Naive thymus-derived CD4-positive, alpha-beta T cell (primary cell): Measurements from ENCODE around the gene COG5. TPM values are rescaled to one million over a fixed set of nuclear protein-coding genes. Genes with fewer than 3 reads are reported as not detected.

Experiments used
- ATAC-seq: fragments of 150-1000 bp; cut with Tn5 transposase; 2 replicates; pipeline ENCODE4 v1.10.0; 2021; ENCODE audit warnings: mild to moderate bottlenecking, moderate library complexity
- CTCF ChIA-PET: fragments of 350-600 bp; sonication (Branson Sonifier 250); formaldehyde crosslinking; loops from one replicate; lab custom pipeline; 2021; ENCODE audit warnings: antibody characterized with exemption; lab: Charles Lee
- POLR2A ChIA-PET: fragments of 350-600 bp; sonication (Branson Sonifier 250); formaldehyde crosslinking; loops from one replicate; lab custom pipeline; 2021; ENCODE audit warnings: antibody characterized with exemption, inconsistent platforms; lab: Charles Lee
- DNase-seq, 9 donors: peaks; one replicate each; pipeline versions ENCODE4 v3.0.0 to v3.0.0-alpha.2; 2020 to 2022; ENCODE audit warnings: mixed read lengths in 1 of 9
- H3K27ac ChIP-seq: one replicate; pipeline ENCODE4 v1.7.0; 2013; ENCODE audit warnings: mild to moderate bottlenecking, low read depth, low read length, moderate library complexity
- H3K27me3 ChIP-seq, 2 donors: one replicate each; pipeline ENCODE4 v1.7.0; 2013; ENCODE audit warnings: low read length in 2 of 2, mild to moderate bottlenecking in 2 of 2, moderate library complexity in 2 of 2; ENCODE audit not compliant: control insufficient read depth in 2 of 2, insufficient read depth in 2 of 2
- H3K36me3 ChIP-seq, 3 experiments: 1 replicate in 2 of 3; 2 replicates in 1 of 3; pipeline ENCODE4 v1.7.0; 2013; ENCODE audit warnings: low read length in 3 of 3, mild to moderate bottlenecking in 3 of 3, moderate library complexity in 1 of 3; ENCODE audit not compliant: insufficient read depth in 3 of 3, control insufficient read depth in 2 of 3
- H3K4me1 ChIP-seq, 2 donors: one replicate each; pipeline ENCODE4 v1.7.0; 2013; ENCODE audit warnings: low read length in 2 of 2, mild to moderate bottlenecking in 2 of 2, moderate library complexity in 1 of 2; ENCODE audit not compliant: control insufficient read depth in 2 of 2, insufficient read depth in 2 of 2
- H3K4me3 ChIP-seq: 2 replicates; pipeline ENCODE4 v1.7.0; 2013; ENCODE audit warnings: mild to moderate bottlenecking, low read length
- H3K9me3 ChIP-seq, 3 experiments: 1 replicate in 2 of 3; 2 replicates in 1 of 3; pipeline ENCODE4 v1.7.0; 2013; ENCODE audit warnings: low read length in 3 of 3; ENCODE audit not compliant: control insufficient read depth in 2 of 3
- H3K27ac Mint-ChIP-seq, 9 donors: one replicate each; pipeline ENCODE4 v1.8.0; 2020 to 2022; ENCODE audit warnings: mixed read lengths in 9 of 9, mild to moderate bottlenecking in 8 of 9, moderate library complexity in 5 of 9, inconsistent platforms in 2 of 9
- H3K27me3 Mint-ChIP-seq, 5 donors: one replicate each; pipeline ENCODE4 v1.8.0; 2021 to 2022; ENCODE audit warnings: mixed read lengths in 5 of 5, mild to moderate bottlenecking in 1 of 5
- H3K36me3 Mint-ChIP-seq, 5 donors: one replicate each; pipeline ENCODE4 v1.8.0; 2020 to 2022; ENCODE audit warnings: mixed read lengths in 5 of 5, mild to moderate bottlenecking in 3 of 5, inconsistent platforms in 1 of 5
- H3K4me1 Mint-ChIP-seq, 7 donors: one replicate each; pipeline ENCODE4 v1.8.0; 2020 to 2022; ENCODE audit warnings: mixed read lengths in 7 of 7, mild to moderate bottlenecking in 3 of 7, inconsistent platforms in 1 of 7
- H3K4me3 Mint-ChIP-seq, 10 donors: one replicate each; pipeline ENCODE4 v1.8.0; 2020 to 2022; ENCODE audit warnings: mild to moderate bottlenecking in 10 of 10, mixed read lengths in 10 of 10, moderate library complexity in 6 of 10, inconsistent platforms in 2 of 10
- H3K9me3 Mint-ChIP-seq, 11 donors: one replicate each; pipeline ENCODE4 v1.8.0; 2020 to 2022; ENCODE audit warnings: mixed read lengths in 11 of 11, mild to moderate bottlenecking in 4 of 11, inconsistent platforms in 1 of 11, moderate library complexity in 1 of 11
- intact Hi-C, 2 donors: fragments of 100-400 bp; cut with micrococcal nuclease; formaldehyde crosslinking; loops; one replicate each; pipeline ENCODE4 v1.15.1; 2023
- polyA plus RNA-seq, 2 donors: library from polyadenylated mRNA; unstranded; fragments of 300-500 nt; fragmentation: Illumina TruSeq; gene quantifications; one replicate each; pipeline ENCODE4 v1.2.3, GENCODE V29; 2021
- total RNA-seq, 6 experiments: library from RNA in 5 of 6; stranded (reverse) in 5 of 6; gene quantifications; 1 replicate in 5 of 6; 2 replicates in 1 of 6; pipeline ENCODE4 v1.2.3 and lab custom pipeline; 2021 to 2026

Gene COG5
- total and polyA plus RNA-seq, 7 experiments from 2014 or later: 24.7 to 77.0 (median 48.0) TPM

DNA sequence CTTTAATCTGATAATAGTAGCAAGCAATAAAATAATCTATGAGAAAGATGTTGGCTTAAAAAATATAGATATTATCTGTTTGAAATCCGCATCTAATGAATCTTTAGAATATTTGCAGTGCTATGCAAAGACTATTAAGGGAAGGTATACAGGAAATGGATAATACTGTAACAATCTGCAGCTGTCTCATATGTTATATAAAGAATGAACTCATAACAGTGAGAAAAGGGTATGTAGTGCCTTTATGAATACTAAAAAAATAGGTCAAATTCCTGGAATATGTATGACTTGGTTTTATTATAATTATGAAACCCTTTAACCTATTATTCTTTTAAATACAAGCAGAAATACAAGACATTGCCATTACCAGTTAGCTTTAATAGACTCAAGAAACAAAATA is 198.9 kb downstream of the COG5 start:
- H3K9me3 ChIP-seq: no peaks in the 10 kb centered on the region
- H3K27me3 ChIP-seq: no peaks in the 10 kb centered on the region
- Mint-ChIP-seq H3K4me1 (peaks cover 0 to 21% (median 3%) of the 10 kb centered on the region in 7 donors), H3K27me3 (no peaks in the 10 kb centered on the region), H3K4me3 (no peak overlapping the region), H3K36me3 (peaks cover 26 to 70% (median 45%) of the 10 kb centered on the region in 5 donors), H3K27ac (peak overlapping the region in 1 of 9 donors; percentile 17), H3K9me3 (peaks cover 0 to 16% (median 0%) of the 10 kb centered on the region in 11 donors)
- H3K4me3 ChIP-seq: no peak overlapping the region
- ChIA-PET POLR2A (no interaction called here), CTCF (no interaction called here)
- H3K36me3 ChIP-seq: peaks cover 0 to 21% (median 14%) of the 10 kb centered on the region in 3 experiments
- H3K4me1 ChIP-seq: no peaks in the 10 kb centered on the region
- intact Hi-C loops: no loop called here
- no peak overlapping the region for H3K27ac ChIP-seq
- DNase-seq (no peak), ATAC-seq (no peak)

DNA sequence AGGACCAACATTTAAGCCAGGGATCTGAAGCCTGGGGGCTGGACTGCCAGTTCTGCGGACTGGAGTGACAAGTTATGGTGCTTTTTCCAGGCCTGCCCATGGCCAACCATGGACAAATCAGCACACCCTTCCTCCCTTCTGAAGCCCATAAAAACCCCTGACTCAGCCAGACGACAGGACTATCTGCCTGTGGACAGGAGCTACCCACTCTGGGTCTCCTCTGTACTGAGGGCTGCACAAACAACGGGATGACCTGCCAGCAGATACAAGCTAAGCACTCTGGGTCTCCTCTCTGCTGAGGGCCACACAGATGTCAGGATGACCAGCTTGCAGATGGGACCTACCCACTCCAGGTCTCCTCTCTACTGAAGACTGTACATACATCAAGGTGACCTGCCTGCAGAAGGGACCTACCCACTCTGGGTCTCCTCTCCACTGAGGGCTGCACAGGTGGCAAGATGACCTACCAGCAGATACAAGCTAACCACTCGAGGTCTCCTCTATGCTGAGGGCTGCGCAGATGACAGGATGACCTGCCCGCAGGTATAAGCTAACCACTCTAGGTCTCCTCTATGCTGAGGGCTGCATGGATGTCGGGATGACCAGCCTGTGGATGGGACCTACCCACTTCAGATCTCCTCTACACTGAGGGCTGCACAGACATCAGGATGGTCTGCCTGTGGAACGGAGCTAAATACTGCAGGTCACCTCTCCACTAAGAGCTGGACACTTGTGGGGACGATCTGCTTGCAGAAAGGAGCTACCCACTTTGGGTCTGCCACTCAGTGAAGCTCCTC is 204.0 kb downstream of the COG5 start:
- POLR2A ChIA-PET: no interaction called here
- intact Hi-C loops: no loop called here
- H3K36me3 Mint-ChIP-seq: peaks cover 31 to 75% (median 59%) of the 10 kb centered on the region in 5 donors

DNA sequence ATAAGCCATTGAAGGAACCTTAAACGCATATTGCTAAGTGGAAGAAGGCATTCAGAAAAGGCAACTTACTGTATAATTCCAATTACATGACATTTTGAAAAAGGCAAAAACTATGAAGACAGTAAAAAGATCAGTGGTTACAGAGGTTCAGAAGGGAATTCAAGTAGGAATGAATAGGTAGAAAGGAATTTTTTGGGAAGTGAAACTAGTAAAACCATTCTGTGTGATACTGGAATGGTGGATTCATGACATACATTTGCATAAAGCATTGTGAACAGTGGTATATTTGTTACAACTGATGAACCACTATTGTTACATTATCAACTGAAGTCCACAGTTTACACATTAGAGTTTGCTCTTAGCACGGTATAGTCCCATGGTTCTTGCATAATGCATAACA is 208.1 kb downstream of the COG5 start:
- POLR2A ChIA-PET: no interaction called here
- no peaks in the 10 kb centered on the region for H3K27me3 Mint-ChIP-seq
- intact Hi-C loops: no loop called here
- Histone ChIP-seq H3K27ac (no peak overlapping the region), H3K4me3 (no peak overlapping the region), H3K9me3 (no peaks in the 10 kb centered on the region), H3K27me3 (no peaks in the 10 kb centered on the region), H3K4me1 (no peaks in the 10 kb centered on the region), H3K36me3 (peaks cover 0 to 20% (median 17%) of the 10 kb centered on the region in 3 experiments)
- H3K27ac Mint-ChIP-seq: no peak overlapping the region
- no peak for DNase-seq
- H3K4me3 Mint-ChIP-seq: no peak overlapping the region
- no peak for ATAC-seq
- CTCF ChIA-PET: no interaction called here
- no peaks in the 10 kb centered on the region for H3K4me1 Mint-ChIP-seq
- H3K9me3 Mint-ChIP-seq: peaks cover 0 to 16% (median 0%) of the 10 kb centered on the region in 11 donors
- H3K36me3 Mint-ChIP-seq: peaks cover 19 to 53% (median 51%) of the 10 kb centered on the region in 5 donors

More for the DNA sequence above, 204.0 kb downstream of the COG5 start:
- Mint-ChIP-seq H3K4me3 (no peak overlapping the region), H3K4me1 (peaks cover 0 to 3% (median 0%) of the 10 kb centered on the region in 7 donors), H3K9me3 (peaks cover 0 to 21% (median 0%) of the 10 kb centered on the region in 11 donors), H3K27me3 (no peaks in the 10 kb centered on the region), H3K27ac (no peak overlapping the region)
- ATAC-seq (no peak), DNase-seq (no peak)
- Histone ChIP-seq H3K9me3 (no peaks in the 10 kb centered on the region), H3K36me3 (peaks cover 0 to 33% (median 23%) of the 10 kb centered on the region in 3 experiments), H3K4me1 (no peaks in the 10 kb centered on the region), H3K4me3 (no peak overlapping the region), H3K27me3 (no peaks in the 10 kb centered on the region), H3K27ac (no peak overlapping the region)
- CTCF ChIA-PET: no interaction called here

DNA sequence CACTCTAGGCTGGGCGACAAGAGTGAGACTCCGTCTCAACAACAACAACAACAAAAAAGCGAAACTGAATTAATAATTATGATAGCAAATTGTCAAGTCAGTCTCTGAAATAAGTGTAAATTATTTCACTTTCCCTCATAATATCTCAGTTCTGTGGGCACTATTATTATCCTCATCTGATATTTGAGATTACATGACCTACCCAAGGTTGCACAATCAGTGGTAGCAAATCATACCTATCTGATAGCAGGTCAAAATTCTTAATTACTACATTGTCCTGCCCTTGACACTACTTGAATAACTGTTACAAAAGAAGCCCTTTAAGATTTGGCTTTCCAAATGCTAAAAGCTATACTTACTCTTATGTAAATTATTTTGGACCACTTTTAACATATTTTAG is 209.1 kb downstream of the COG5 start:
- peaks cover 0 to 10% (median 7%) of the 10 kb centered on the region in 3 experiments for H3K36me3 ChIP-seq
- H3K4me3 ChIP-seq: no peak overlapping the region
- DNase-seq: no peak
- POLR2A ChIA-PET: no interaction called here
- intact Hi-C loops: no loop called here
- no peak overlapping the region for H3K27ac Mint-ChIP-seq
- H3K27me3 Mint-ChIP-seq: no peaks in the 10 kb centered on the region
- no peaks in the 10 kb centered on the region for H3K9me3 ChIP-seq
- no peak overlapping the region for H3K27ac ChIP-seq
- peaks cover 9 to 47% (median 44%) of the 10 kb centered on the region in 5 donors for H3K36me3 Mint-ChIP-seq
- CTCF ChIA-PET: no interaction called here
- no peak overlapping the region for H3K4me3 Mint-ChIP-seq
- H3K4me1 Mint-ChIP-seq: no peaks in the 10 kb centered on the region
- no peaks in the 10 kb centered on the region for H3K4me1 ChIP-seq
- peaks cover 0 to 6% (median 0%) of the 10 kb centered on the region in 11 donors for H3K9me3 Mint-ChIP-seq
- no peak for ATAC-seq
- no peaks in the 10 kb centered on the region for H3K27me3 ChIP-seq

DNA sequence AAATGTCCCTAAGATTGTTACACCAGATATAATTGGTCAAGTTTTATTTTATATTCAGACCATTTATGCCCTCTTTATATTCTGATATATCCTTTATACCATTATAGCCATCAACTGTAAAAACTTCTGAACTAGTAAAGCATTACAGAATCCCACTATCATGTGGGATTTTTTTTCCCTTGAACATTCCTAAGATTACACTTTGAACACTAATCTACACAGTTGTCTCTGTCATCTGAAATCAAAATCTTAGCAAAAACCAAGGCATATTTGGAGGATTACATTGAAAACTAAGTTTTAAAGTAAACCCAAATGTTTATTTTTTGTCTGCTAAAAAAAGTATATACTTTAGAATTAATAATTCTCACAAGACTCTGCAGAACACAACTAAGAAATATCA is 210.0 kb downstream of the COG5 start:
- ChIA-PET CTCF (no interaction called here), POLR2A (no interaction called here)
- H3K4me3 Mint-ChIP-seq: no peak overlapping the region

DNA sequence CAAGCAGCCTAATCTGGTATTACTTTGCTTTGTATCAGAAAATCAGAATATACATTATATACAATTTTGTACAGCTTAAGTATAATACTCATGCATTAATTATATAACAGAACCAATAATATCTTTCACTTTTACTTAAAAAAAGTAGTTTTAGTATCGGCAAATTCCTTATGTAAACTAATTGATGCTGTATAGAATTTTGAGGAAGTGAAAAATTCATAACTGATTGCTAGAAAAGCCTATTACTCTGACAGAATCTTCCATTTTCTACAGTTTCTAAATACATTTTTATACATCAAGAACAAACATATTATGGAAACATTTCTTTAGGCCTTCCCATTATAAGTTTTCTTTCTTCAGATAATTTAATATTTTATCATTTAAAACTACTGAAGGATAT is 217.8 kb downstream of the COG5 start:
- Histone ChIP-seq H3K4me3 (no peak overlapping the region), H3K4me1 (no peaks in the 10 kb centered on the region), H3K27me3 (no peaks in the 10 kb centered on the region), H3K36me3 (no peaks in the 10 kb centered on the region), H3K27ac (no peak overlapping the region), H3K9me3 (no peaks in the 10 kb centered on the region)
- Mint-ChIP-seq H3K27me3 (no peaks in the 10 kb centered on the region), H3K4me3 (no peak overlapping the region), H3K9me3 (peaks cover 0 to 19% (median 6%) of the 10 kb centered on the region in 11 donors), H3K36me3 (peaks cover 3 to 53% (median 43%) of the 10 kb centered on the region in 5 donors), H3K27ac (no peak overlapping the region), H3K4me1 (peaks cover 0 to 4% (median 0%) of the 10 kb centered on the region in 7 donors)
- DNase-seq (no peak), ATAC-seq (no peak)
- intact Hi-C loops: no loop called here
- ChIA-PET CTCF (no interaction called here), POLR2A (no interaction called here)

More for the DNA sequence above, 210.0 kb downstream of the COG5 start:
- no peaks in the 10 kb centered on the region for H3K9me3 ChIP-seq
- H3K4me3 ChIP-seq: no peak overlapping the region
- H3K27me3 Mint-ChIP-seq: no peaks in the 10 kb centered on the region
- DNase-seq (no peak), ATAC-seq (no peak)
- peaks cover 0 to 5% (median under 1%) of the 10 kb centered on the region in 3 experiments for H3K36me3 ChIP-seq
- H3K36me3 Mint-ChIP-seq: peaks cover 6 to 40% (median 38%) of the 10 kb centered on the region in 5 donors
- no peak overlapping the region for H3K27ac ChIP-seq
- H3K9me3 Mint-ChIP-seq: peaks cover 0 to 4% (median 0%) of the 10 kb centered on the region in 11 donors
- no peaks in the 10 kb centered on the region for H3K27me3 ChIP-seq
- intact Hi-C loops: no loop called here
- no peaks in the 10 kb centered on the region for H3K4me1 ChIP-seq
- no peaks in the 10 kb centered on the region for H3K4me1 Mint-ChIP-seq
- H3K27ac Mint-ChIP-seq: no peak overlapping the region
